Activated CD4-positive, alpha-beta T cell treated with anti-CD3 and anti-CD28 coated beads for 4 hours (primary cell): Measurements from ENCODE around the gene OSBPL9.
"Not testable (repeated sequence)": the region's sequence is repeated elsewhere in the genome, so short reads cannot be mapped to it uniquely, and the experiment has no call there.

Source experiments
- DNase-seq, 2 donors: peaks; one replicate each; pipeline ENCODE4 v3.0.0-alpha.2; 2020

OSBPL9 gene

GRCh38 chr1:51794260-51794659 lies 177.4 kb downstream of the OSBPL9 start:
- no peak for DNase-seq

- DNase-seq, result no peak
These were observed 178.0 kb downstream of the OSBPL9 start for GRCh38 chr1:51794868-51795267.

DNA sequence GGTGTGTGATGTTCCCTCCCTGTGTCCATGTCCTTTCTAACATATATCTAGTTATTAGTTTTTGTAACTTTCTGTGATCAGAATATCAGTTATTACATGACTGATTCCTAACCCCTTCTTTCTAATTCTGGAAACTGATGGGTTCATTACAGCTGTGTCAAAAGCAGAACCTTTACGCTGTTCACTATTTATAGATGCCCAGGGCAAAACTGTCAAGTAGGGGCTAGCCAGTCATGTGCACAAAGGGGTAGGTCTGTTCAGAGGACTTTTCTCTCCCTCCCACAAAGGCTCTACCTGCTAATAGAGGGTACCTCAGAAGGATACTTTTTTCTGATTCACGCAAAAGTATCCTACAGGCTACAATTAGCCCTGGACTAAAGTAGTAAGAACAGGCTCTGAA lies 182.5 kb downstream of the OSBPL9 start:
- DNase-seq, result no peak

- no peak for DNase-seq
These were observed 197.6 kb downstream of the OSBPL9 start for GRCh38 chr1:51814513-51814912.

GRCh38 chr1:51818487-51818886 lies 201.6 kb downstream of the OSBPL9 start:
- no peak for DNase-seq

DNA sequence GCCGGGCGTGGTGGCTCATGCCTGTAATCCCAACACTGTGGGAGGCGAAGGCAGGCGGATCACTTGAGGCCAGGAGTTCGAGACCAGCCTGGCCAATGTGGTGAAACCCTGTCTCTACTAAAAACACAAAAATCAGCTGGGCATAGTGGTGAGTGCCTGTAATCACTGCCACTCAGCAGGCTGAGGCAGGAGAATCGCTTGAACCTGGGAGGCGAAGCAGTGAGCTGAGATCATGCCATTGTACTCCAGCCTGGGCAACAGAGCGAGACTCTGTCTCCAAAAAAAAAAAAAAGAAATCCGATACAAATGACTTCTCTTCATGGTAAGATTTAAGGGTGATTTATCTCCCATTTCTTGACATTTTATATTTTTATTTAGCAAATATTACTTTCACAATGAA lies 202.1 kb downstream of the OSBPL9 start:
- not testable (repeated sequence) for DNase-seq

GRCh38 chr1:51819810-51820209 lies 202.9 kb downstream of the OSBPL9 start:
- DNase-seq, result no peak

DNA sequence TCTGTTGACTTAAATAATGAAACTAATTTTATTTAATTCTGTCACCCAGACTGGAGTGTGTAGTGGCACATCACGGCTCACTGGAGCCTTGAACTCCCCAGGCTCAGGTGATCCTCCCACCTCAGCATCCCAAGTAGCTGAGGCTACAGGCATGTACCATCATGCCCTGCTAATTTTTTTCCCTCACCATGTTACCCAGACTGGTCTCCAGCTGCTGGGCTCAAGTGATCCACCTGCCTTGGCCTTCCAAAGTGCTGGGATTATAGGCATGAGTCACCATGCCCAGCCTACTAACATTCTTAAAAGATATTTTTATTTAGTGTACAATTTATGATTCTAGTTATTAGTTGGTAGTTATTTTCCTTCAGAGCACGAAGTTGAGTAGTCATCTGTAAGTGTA lies 212.2 kb downstream of the OSBPL9 start:
- no peak for DNase-seq

- no peak for DNase-seq
These were observed 216.8 kb downstream of the OSBPL9 start for GRCh38 chr1:51833700-51834099.

DNA sequence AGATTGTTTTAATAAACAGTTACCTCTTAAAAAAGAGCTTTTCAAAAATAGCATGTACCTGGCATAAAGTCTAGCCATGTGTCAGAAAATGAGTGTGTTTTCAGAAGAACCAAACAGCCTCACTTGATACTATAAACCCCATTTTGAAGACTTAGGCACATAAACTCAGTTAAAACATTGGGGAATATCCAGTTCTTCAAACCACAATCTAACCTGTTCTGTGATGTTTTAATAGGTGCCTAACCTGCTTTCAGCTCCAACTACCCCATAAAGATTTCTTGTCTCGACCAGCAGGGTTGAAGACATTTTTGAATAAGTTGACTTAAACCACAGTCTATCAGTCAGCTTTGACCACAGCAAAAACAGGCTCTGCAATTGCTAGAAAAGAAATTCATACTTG lies 220.4 kb downstream of the OSBPL9 start:
- DNase-seq, result no peak
